SU-DHL-6 (cell line): ENCODE results near the gene PC.

Experiments used
- EZH2phosphoT487 ChIP-seq: fragments of 200-600 bp; sonication (generic), shearing (Covaris generic); conservative IDR thresholded peaks from 2 replicates; pipeline ENCODE4 v1.6.1; 2018; ENCODE audit warnings: mild to moderate bottlenecking, antibody characterized with exemption, low read length, moderate library complexity, mixed read lengths
- TF ChIP-seq, protein P1 (sequence below): fragments of 200-600 bp; sonication (generic); IDR thresholded peaks from one replicate; pipeline ENCODE4 v1.5.1; 2017; ENCODE audit warnings: antibody characterized with exemption, mild to moderate bottlenecking, low read length, moderate library complexity; ENCODE audit not compliant: insufficient read depth, poor library complexity, severe bottlenecking

DNA sequence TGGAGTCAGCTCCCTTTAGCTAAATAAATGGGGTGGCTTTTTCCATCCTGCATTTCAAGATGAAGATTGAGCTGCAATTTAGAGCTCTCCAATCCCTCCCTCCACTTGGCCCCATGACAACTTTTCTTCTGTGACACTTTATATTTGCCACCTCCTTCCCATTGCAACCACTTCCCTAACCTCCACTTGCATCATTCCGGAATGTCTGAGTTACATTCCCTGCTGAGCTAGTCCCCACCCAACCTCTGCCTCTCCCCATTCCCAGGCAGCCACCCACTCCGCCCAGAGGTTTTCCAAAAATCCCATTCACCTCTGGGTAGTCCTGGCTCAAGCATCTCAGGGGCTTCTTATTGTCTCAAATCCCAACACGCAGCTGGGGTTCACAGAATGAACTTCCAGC is 24.7 kb downstream of the PC start:
- TF ChIP-seq, protein P1, sequence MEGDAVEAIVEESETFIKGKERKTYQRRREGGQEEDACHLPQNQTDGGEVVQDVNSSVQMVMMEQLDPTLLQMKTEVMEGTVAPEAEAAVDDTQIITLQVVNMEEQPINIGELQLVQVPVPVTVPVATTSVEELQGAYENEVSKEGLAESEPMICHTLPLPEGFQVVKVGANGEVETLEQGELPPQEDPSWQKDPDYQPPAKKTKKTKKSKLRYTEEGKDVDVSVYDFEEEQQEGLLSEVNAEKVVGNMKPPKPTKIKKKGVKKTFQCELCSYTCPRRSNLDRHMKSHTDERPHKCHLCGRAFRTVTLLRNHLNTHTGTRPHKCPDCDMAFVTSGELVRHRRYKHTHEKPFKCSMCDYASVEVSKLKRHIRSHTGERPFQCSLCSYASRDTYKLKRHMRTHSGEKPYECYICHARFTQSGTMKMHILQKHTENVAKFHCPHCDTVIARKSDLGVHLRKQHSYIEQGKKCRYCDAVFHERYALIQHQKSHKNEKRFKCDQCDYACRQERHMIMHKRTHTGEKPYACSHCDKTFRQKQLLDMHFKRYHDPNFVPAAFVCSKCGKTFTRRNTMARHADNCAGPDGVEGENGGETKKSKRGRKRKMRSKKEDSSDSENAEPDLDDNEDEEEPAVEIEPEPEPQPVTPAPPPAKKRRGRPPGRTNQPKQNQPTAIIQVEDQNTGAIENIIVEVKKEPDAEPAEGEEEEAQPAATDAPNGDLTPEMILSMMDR, result no peak
- no peak for TF ChIP-seq EZH2phosphoT487
